Thymus (tissue), 11 donors: ENCODE results near the gene VBP1. TPM values are rescaled to one million over a fixed set of nuclear protein-coding genes. Genes with fewer than 3 reads are reported as not detected.

ENCODE experiments used
- DNase-seq, 9 donors: peaks; one replicate each; pipeline ENCODE4 v3.0.0-alpha.2; 2013; ENCODE audit warnings: low spot score in 9 of 9, low read depth in 6 of 9, missing footprints in 1 of 9
- H3K27ac ChIP-seq, 2 donors: one replicate each; pipeline ENCODE4 v1.5.1; 2013; ENCODE audit warnings: control low read depth in 1 of 2, low read depth in 1 of 2, low read length in 1 of 2, mild to moderate bottlenecking in 1 of 2, moderate library complexity in 1 of 2
- H3K27me3 ChIP-seq, 2 donors: one replicate each; pipeline ENCODE4 v1.5.1; 2013; ENCODE audit warnings: low read length in 1 of 2; ENCODE audit not compliant: control insufficient read depth in 2 of 2, insufficient read depth in 1 of 2
- H3K36me3 ChIP-seq, 2 donors: one replicate each; pipeline ENCODE4 v1.5.1; 2013; ENCODE audit warnings: low read length in 1 of 2, mild to moderate bottlenecking in 1 of 2, moderate library complexity in 1 of 2; ENCODE audit not compliant: control insufficient read depth in 2 of 2, insufficient read depth in 2 of 2
- H3K4me1 ChIP-seq, 2 donors: one replicate each; pipeline ENCODE4 v1.5.1; 2013; ENCODE audit warnings: low read length in 2 of 2; ENCODE audit not compliant: control insufficient read depth in 2 of 2, insufficient read depth in 2 of 2
- H3K4me3 ChIP-seq, 2 donors: one replicate each; pipeline ENCODE4 v1.5.1; 2013; ENCODE audit warnings: low read length in 2 of 2, control low read depth in 1 of 2, mild to moderate bottlenecking in 1 of 2
- H3K9me3 ChIP-seq, 2 donors: one replicate each; pipeline ENCODE4 v1.5.1; 2013; ENCODE audit warnings: low read length in 1 of 2, mild to moderate bottlenecking in 1 of 2; ENCODE audit not compliant: control insufficient read depth in 2 of 2, insufficient read depth in 1 of 2
- WGBS: extraction: QIAGEN DNeasy Blood & Tissue Kit; methylation state at CpG from one replicate; pipeline ENCODE4 v1.1.7; 2013; 5-methylcytosine and 5-hydroxymethylcytosine counted together
- polyA plus RNA-seq: library from polyadenylated mRNA; stranded (reverse); fragments of 200-250 nt; gene quantifications from one replicate; pipeline ENCODE4 v1.2.3, GENCODE V29; 2013
- total RNA-seq: library from RNA; stranded (reverse); fragments of 120-200 nt; gene quantifications from one replicate; pipeline ENCODE4 v1.2.4, GENCODE V29; 2013
- donor health status: healthy.

The VBP1 gene
- total and polyA plus RNA-seq, 2 donors, result 61.1 to 82.3 TPM

DNA sequence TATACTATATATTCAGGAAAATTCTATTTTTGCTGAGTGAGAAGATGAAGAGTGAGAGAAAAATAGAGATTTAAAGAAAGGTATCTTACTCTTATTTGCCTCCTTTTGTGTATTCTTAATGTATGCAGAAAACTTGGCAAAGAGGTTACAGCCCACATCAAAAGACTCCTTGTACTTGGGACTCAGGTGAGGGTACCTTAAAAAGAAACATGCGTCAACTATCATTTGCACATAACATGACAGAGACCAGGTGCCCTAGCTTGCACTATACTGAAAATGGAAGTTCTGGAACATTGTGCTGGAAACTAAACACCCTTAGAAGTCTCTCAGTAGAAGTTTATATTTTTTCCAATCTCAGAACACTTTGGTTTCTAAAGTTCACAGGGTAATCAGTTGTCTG is 63.6 kb downstream of the VBP1 start:
- DNase-seq, result peak in 1 of 9 donors; percentile 1
- WGBS, result 67% methylated on average over 1 of the region's 1 CpG
- Histone ChIP-seq H3K27ac (no peak overlapping the region), H3K27me3 (no peaks in the 10 kb centered on the region), H3K36me3 (no peaks in the 10 kb centered on the region), H3K4me1 (no peaks in the 10 kb centered on the region), H3K4me3 (no peak overlapping the region), H3K9me3 (peaks cover 0 to 6% of the 10 kb centered on the region in 2 donors)

Other genes starting within 250 kb of the VBP1 start
- 2.9 TPM for gene F8, start 193.7 kb upstream of the VBP1 start, total RNA-seq
- gene F8, start 193.7 kb upstream of the VBP1 start, polyA plus RNA-seq, result 10.7 TPM
- gene FUNDC2, start 189.6 kb upstream of the VBP1 start, total RNA-seq, result 122 TPM
- gene FUNDC2, start 189.6 kb upstream of the VBP1 start, polyA plus RNA-seq, result 107 TPM
- 9.0 TPM for gene CMC4, start 145.3 kb upstream of the VBP1 start, total RNA-seq
- gene CMC4, start 145.3 kb upstream of the VBP1 start, polyA plus RNA-seq, result 26.3 TPM
- gene MTCP1, start 145.3 kb upstream of the VBP1 start, total RNA-seq, result 12.6 TPM
- 50.8 TPM for gene MTCP1, start 145.3 kb upstream of the VBP1 start, polyA plus RNA-seq
- gene BRCC3, start 145.0 kb upstream of the VBP1 start, total RNA-seq, result 11.8 TPM
- 13.5 TPM for gene BRCC3, start 145.0 kb upstream of the VBP1 start, polyA plus RNA-seq
- gene RAB39B, start 48.0 kb downstream of the VBP1 start, total RNA-seq, result 4.2 TPM
- gene RAB39B, start 48.0 kb downstream of the VBP1 start, polyA plus RNA-seq, result 8.1 TPM
- gene CLIC2, start 118.2 kb downstream of the VBP1 start, total RNA-seq, result 17.5 TPM
- 27.0 TPM for gene CLIC2, start 118.2 kb downstream of the VBP1 start, polyA plus RNA-seq
- gene F8A2, start 165.6 kb downstream of the VBP1 start, total RNA-seq, result not detected
- gene F8A2, start 165.6 kb downstream of the VBP1 start, polyA plus RNA-seq, result not detected
- 0.38 TPM for gene F8A3, start 242.2 kb downstream of the VBP1 start, total RNA-seq
- 4.4 TPM for gene F8A3, start 242.2 kb downstream of the VBP1 start, polyA plus RNA-seq